A673 (cell line): ENCODE measurements around the gene CNNM4.

ENCODE experiments used
- EZH2 ChIP-seq: fragments of 200-600 bp; sonication (generic); IDR thresholded peaks from 2 replicates; pipeline ENCODE4 v1.6.1; 2017; ENCODE audit warnings: borderline replicate concordance, low read depth, mild to moderate bottlenecking, mixed read lengths, antibody characterized with exemption, low read length; ENCODE audit not compliant: poor library complexity, severe bottlenecking
- TF ChIP-seq, protein P1 (sequence below): fragments of 300-800, 200-600 bp; sonication (generic); conservative IDR thresholded peaks from 2 replicates; pipeline ENCODE4 v1.5.1; 2017; ENCODE audit warnings: low read depth, mild to moderate bottlenecking, antibody characterized with exemption, low read length, moderate library complexity, mixed read lengths

DNA sequence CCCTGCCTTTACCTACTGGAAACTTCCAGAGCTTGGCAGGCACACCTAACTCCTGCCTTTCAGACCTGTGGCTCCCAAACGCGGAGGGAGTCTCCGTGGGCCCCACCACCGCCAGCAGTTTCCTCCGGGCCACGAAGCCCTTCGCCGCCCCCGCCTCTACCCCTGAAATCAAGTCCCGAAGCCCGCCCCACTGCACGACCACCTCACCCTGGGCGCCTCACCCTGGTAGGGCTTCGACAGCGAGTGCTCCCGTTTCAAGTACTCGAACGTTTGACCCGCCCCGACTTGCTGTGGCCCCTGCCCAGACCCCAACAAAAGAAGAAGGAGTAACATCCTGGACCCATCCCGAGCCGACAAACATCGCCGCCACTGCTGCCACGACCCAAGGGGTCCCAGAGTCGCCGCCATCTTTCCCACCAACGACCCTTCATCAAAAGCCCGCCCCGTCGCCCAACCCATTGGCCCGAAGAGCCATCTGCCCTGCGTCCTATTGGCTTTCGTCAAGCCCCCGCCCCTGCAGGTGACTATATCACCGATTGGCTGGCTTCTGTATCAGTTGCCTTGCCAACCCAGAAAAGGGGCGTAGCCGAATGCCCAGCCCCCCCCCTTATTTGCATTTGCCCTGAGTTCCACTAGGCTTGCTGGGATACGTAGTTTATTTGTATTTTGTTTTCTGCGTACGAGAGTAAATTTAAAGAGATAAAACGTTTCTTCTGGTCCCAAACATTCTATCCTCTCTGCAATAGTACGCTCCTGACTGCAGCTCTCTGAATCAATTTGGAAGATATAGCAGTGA is 20.9 kb upstream of the CNNM4 start, which contains the start of gene LMAN2L:
- TF ChIP-seq, protein P1, sequence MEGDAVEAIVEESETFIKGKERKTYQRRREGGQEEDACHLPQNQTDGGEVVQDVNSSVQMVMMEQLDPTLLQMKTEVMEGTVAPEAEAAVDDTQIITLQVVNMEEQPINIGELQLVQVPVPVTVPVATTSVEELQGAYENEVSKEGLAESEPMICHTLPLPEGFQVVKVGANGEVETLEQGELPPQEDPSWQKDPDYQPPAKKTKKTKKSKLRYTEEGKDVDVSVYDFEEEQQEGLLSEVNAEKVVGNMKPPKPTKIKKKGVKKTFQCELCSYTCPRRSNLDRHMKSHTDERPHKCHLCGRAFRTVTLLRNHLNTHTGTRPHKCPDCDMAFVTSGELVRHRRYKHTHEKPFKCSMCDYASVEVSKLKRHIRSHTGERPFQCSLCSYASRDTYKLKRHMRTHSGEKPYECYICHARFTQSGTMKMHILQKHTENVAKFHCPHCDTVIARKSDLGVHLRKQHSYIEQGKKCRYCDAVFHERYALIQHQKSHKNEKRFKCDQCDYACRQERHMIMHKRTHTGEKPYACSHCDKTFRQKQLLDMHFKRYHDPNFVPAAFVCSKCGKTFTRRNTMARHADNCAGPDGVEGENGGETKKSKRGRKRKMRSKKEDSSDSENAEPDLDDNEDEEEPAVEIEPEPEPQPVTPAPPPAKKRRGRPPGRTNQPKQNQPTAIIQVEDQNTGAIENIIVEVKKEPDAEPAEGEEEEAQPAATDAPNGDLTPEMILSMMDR: no peak
- TF ChIP-seq EZH2: no peak
